B cell (primary cell): Measurements from ENCODE around the gene NFILZ. TPM values are rescaled to one million over a fixed set of nuclear protein-coding genes. Genes with fewer than 3 reads are reported as not detected.

Experiments
- ATAC-seq: fragments of 200-7000 bp; cut with Tn5 transposase; one replicate; pipeline ENCODE4 v1.10.0; 2021; ENCODE audit warnings: low read depth, mild to moderate bottlenecking, moderate number of reproducible peaks, moderate library complexity
- CTCF ChIA-PET: fragments of 350-600 bp; sonication (Branson Sonifier 250); formaldehyde crosslinking; loops from one replicate; lab custom pipeline; 2021; ENCODE audit warnings: antibody characterized with exemption, inconsistent platforms; lab: Charles Lee
- POLR2A ChIA-PET: fragments of 350-600 bp; sonication (Branson Sonifier 250); formaldehyde crosslinking; loops from one replicate; lab custom pipeline; 2021; ENCODE audit warnings: antibody characterized with exemption; lab: Charles Lee
- DNase-seq: peaks from one replicate; pipeline ENCODE4 v3.0.0; 2013
- H2AFZ ChIP-seq: 2 replicates; pipeline ENCODE4 v1.6.1; 2012; ENCODE audit warnings: mild to moderate bottlenecking, low read depth, low read length; ENCODE audit not compliant: insufficient read depth, poor library complexity, severe bottlenecking
- H3K27ac ChIP-seq, 2 donors: 1 replicate in 1 of 2; 2 replicates in 1 of 2; pipeline ENCODE4 v1.5.1; 2012 to 2013; ENCODE audit warnings: low read length in 2 of 2, mild to moderate bottlenecking in 2 of 2, moderate library complexity in 1 of 2
- H3K27me3 ChIP-seq, 4 experiments: fragments of 200-600 bp in 1 of 4; sonication (generic) in 1 of 4; replicated peaks in 1 of 4; 1 replicate in 2 of 4; 2 replicates in 2 of 4; pipeline versions ENCODE4 v1.6.1 to v1.7.0; 2013 to 2016; ENCODE audit warnings: low read length in 3 of 4, mild to moderate bottlenecking in 2 of 4, mixed read lengths in 1 of 4, moderate library complexity in 1 of 4; ENCODE audit not compliant: insufficient read depth in 4 of 4, control insufficient read depth in 3 of 4; ENCODE audit errors: control extremely low read depth in 1 of 4
- H3K36me3 ChIP-seq, 2 experiments: replicated peaks in 1 of 2; 1 replicate in 1 of 2; 2 replicates in 1 of 2; pipeline versions ENCODE4 v1.6.1 to v1.7.1; 2013; ENCODE audit warnings: low read length in 1 of 2; ENCODE audit not compliant: insufficient read depth in 2 of 2, control insufficient read depth in 1 of 2; ENCODE audit errors: control extremely low read depth in 1 of 2, extremely low read depth in 1 of 2
- H3K4me1 ChIP-seq, 2 donors: fragments of 200-600 bp in 1 of 2; sonication (generic) in 1 of 2; 1 replicate in 1 of 2; 2 replicates in 1 of 2; pipeline versions ENCODE4 v1.5.1 to v1.6.1; 2013 to 2017; ENCODE audit warnings: low read length in 2 of 2; ENCODE audit not compliant: control insufficient read depth in 2 of 2, insufficient read depth in 2 of 2
- H3K4me2 ChIP-seq: replicated peaks from 2 replicates; pipeline ENCODE3; 2012; ENCODE audit warnings: mild to moderate bottlenecking, low read depth, low read length; ENCODE audit not compliant: poor library complexity, severe bottlenecking
- H3K4me3 ChIP-seq, 5 experiments: fragments of 200-600 bp in 1 of 5; sonication (generic) in 1 of 5; 1 replicate in 3 of 5; 2 replicates in 2 of 5; pipeline versions ENCODE4 v1.5.1 to v1.7.0; 2011 to 2016; ENCODE audit warnings: low read length in 4 of 5, mild to moderate bottlenecking in 4 of 5, low read depth in 2 of 5, control low read depth in 1 of 5, moderate library complexity in 1 of 5; ENCODE audit not compliant: insufficient read depth in 1 of 5; ENCODE audit errors: control extremely low read depth in 1 of 5, extremely low read depth in 1 of 5
- H3K79me2 ChIP-seq: fragments of 200-600 bp; sonication (generic); one replicate; pipeline ENCODE4 v1.6.0; 2016; ENCODE audit warnings: low read length; ENCODE audit not compliant: control insufficient read depth, insufficient read depth
- H3K9ac ChIP-seq: fragments of 200-600 bp; sonication (generic); 2 replicates; pipeline ENCODE4 v1.6.1; 2017; ENCODE audit warnings: mild to moderate bottlenecking, low read length, moderate library complexity
- H3K9me3 ChIP-seq, 3 donors: one replicate each; pipeline versions ENCODE4 v1.6.1 to v1.7.1; 2013; ENCODE audit warnings: low read length in 2 of 3; ENCODE audit not compliant: control insufficient read depth in 2 of 3, insufficient read depth in 1 of 3; ENCODE audit errors: control extremely low read depth in 1 of 3
- H4K20me1 ChIP-seq: 2 replicates; pipeline ENCODE4 v1.6.0; 2012; ENCODE audit warnings: mild to moderate bottlenecking, low read length; ENCODE audit not compliant: insufficient read depth, control insufficient read depth, poor library complexity, severe bottlenecking
- H3K27ac Mint-ChIP-seq: one replicate; pipeline ENCODE4 v1.8.0; 2021; ENCODE audit warnings: mixed read lengths
- H3K27me3 Mint-ChIP-seq: one replicate; pipeline ENCODE4 v1.8.0; 2021; ENCODE audit warnings: mixed read lengths
- H3K4me1 Mint-ChIP-seq: one replicate; pipeline ENCODE4 v1.8.0; 2021; ENCODE audit warnings: mixed read lengths
- H3K4me3 Mint-ChIP-seq: one replicate; pipeline ENCODE4 v1.8.0; 2021; ENCODE audit warnings: mixed read lengths
- H3K9me3 Mint-ChIP-seq: one replicate; pipeline ENCODE4 v1.8.0; 2022; ENCODE audit warnings: mixed read lengths; ENCODE audit not compliant: insufficient read depth
- EZH2 ChIP-seq: IDR thresholded peaks from 2 replicates; pipeline ENCODE4 v1.6.1; 2012; ENCODE audit warnings: borderline replicate concordance, low read depth, mild to moderate bottlenecking, moderate library complexity, low read length; ENCODE audit not compliant: insufficient read depth, poor library complexity, severe bottlenecking
- WGBS: methylation state at CpG from one replicate; pipeline ENCODE4 v1.1.5; 2013; ENCODE audit warnings: missing lambda C conversion rate; ENCODE audit not compliant: insufficient coverage; 5-methylcytosine and 5-hydroxymethylcytosine counted together
- intact Hi-C: fragments of 100-400 bp; cut with micrococcal nuclease; formaldehyde crosslinking; loops from one replicate; pipeline ENCODE4 v1.10.0; 2022
- polyA plus RNA-seq: library from polyadenylated mRNA; depleted of rRNA; stranded (reverse); fragments of >200 nt; gene quantifications from 2 replicates; pipeline ENCODE4 v1.2.3, GENCODE V29; 2012
- total RNA-seq, 2 donors: library from RNA; stranded (reverse); fragments of 120-200 nt in 1 of 2; gene quantifications; 1 replicate in 1 of 2; 2 replicates in 1 of 2; pipeline versions ENCODE4 v1.2.3 to v1.2.4, GENCODE V29; 2013 to 2022
- TF ChIP-seq, protein P1 (sequence below): fragments of 200-600 bp; IDR thresholded peaks from one replicate; pipeline ENCODE4 v1.8.0; 2022; ENCODE audit warnings: antibody characterized with exemption, mild to moderate bottlenecking

The NFILZ gene
- total and polyA plus RNA-seq, 2 donors (not counting 1 experiment from before 2014, with no cell fraction given), result not detected

DNA sequence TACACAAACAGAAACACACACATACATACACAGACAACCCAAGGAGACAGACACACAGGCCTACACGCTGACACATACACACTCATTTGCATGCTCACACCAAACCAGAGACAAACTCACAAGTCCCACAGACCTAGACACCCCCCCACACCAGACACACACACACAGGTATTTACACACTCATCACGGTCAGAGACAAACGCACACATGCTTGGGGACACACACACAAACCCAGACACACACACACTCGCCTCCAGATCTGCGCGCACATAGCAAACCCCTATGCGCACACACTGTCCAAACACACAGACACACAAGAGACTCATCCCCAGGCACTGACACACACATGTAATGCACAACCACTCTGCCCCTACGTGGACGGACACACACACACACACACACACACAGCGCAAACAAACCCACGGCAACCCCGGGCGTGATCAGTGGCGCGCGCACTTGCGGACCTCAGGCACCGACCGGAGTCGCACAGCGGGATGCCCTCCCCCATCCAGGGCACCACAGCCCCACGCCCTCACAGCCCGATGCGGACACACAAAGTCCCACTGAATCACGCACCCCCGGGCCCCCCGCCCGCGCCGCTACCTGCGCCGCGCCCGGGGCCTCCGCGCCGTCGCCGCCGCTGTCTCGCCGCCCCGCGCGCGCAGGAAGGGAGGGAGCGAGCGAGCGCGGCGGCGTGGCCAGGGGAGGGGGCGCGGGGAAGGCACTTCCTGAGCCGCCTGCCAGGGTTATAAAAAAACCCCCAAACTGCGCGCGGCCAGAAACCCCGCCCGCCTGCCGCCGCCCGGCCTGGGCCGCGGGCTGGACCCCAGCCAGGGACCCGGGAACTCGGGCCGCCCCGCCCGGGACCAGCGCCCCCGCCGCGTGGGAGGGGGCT is 20.1 kb upstream of the NFILZ start, which contains the start of gene ADAMTS10:
TSS of gene ADAMTS10 (minus strand) at position 675 of the 895 bp plus-strand sequence. CDS start 5,005 bp downstream, outside the sequence.
- H3K27me3 Mint-ChIP-seq, result peaks cover 40% of the 10 kb centered on the region
- Histone ChIP-seq H3K27me3 (peaks cover 0 to 25% (median 19%) of the 10 kb centered on the region in 4 experiments), H4K20me1 (no peaks in the 10 kb centered on the region), H3K4me2 (peak within 1 kb of the TSS; percentile 90), H3K27ac (no peak within 1 kb of the TSS), H3K36me3 (no peaks in the 10 kb centered on the region), H3K9me3 (peaks cover 0 to 23% (median 0%) of the 10 kb centered on the region in 3 donors), H3K79me2 (no peaks in the 10 kb centered on the region), H3K4me1 (peaks cover 16 to 22% of the 10 kb centered on the region in 2 donors), H3K4me3 (peak within 1 kb of the TSS; percentile 3 to 58 (median 47)), H2AFZ (peak within 1 kb of the TSS; percentile 62), H3K9ac (peak within 1 kb of the TSS; percentile 55)
- peak within 1 kb of the TSS; percentile 3 for H3K27ac Mint-ChIP-seq
- under 1% methylated on average over 65 of the region's 74 CpGs for WGBS
- H3K4me3 Mint-ChIP-seq, result peak within 1 kb of the TSS; percentile 83
- DNase-seq (peak; percentile 44), ATAC-seq (peak; percentile 5)
- no peak for TF ChIP-seq EZH2
- TF ChIP-seq, protein P1, sequence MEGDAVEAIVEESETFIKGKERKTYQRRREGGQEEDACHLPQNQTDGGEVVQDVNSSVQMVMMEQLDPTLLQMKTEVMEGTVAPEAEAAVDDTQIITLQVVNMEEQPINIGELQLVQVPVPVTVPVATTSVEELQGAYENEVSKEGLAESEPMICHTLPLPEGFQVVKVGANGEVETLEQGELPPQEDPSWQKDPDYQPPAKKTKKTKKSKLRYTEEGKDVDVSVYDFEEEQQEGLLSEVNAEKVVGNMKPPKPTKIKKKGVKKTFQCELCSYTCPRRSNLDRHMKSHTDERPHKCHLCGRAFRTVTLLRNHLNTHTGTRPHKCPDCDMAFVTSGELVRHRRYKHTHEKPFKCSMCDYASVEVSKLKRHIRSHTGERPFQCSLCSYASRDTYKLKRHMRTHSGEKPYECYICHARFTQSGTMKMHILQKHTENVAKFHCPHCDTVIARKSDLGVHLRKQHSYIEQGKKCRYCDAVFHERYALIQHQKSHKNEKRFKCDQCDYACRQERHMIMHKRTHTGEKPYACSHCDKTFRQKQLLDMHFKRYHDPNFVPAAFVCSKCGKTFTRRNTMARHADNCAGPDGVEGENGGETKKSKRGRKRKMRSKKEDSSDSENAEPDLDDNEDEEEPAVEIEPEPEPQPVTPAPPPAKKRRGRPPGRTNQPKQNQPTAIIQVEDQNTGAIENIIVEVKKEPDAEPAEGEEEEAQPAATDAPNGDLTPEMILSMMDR, result no peak
- intact Hi-C loops, result no loop called here
- ChIA-PET POLR2A (no interaction called here), CTCF (no interaction called here)
- no peaks in the 10 kb centered on the region for H3K9me3 Mint-ChIP-seq
- H3K4me1 Mint-ChIP-seq, result peaks cover 15% of the 10 kb centered on the region

DNA sequence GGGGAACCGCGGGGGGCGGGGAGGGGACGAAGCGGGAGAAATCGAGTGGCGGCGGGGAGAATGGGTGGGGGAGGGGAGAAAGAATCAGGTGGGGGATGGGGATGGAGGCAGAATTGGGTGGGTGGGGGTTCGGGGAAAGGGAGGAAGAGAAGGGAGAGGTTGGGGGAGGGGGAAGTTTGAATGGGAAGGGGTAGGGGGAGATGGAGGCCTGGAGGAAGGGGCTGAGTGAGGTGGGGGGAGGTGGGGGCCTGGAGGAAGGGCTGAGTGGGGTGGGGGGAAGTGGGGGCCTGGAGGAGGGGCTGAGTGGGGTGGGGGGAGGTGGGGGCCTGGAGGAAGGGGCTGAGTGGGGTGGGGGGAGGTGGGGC is 19.5 kb upstream of the NFILZ start:
- H3K9ac ChIP-seq, result peak overlapping the region; percentile 55
- peaks cover 17% of the 10 kb centered on the region for H3K4me1 Mint-ChIP-seq
- H3K36me3 ChIP-seq, result no peaks in the 10 kb centered on the region
- peak overlapping the region; percentile 90 for H3K4me2 ChIP-seq
- H3K27ac ChIP-seq, result no peak overlapping the region
- peaks cover 40% of the 10 kb centered on the region for H3K27me3 Mint-ChIP-seq
- no peak for TF ChIP-seq EZH2
- TF ChIP-seq, protein P1, result no peak
- intact Hi-C loops, result no loop called here
- no peak for DNase-seq
- no peak for ATAC-seq
- H3K27ac Mint-ChIP-seq, result no peak overlapping the region
- H3K4me3 Mint-ChIP-seq, result no peak overlapping the region
- ChIA-PET POLR2A (no interaction called here), CTCF (interaction anchor here (1.1 kb wide), 1 partner anchor 29 kb away, joined by 5 read pairs; no protein-coding TSS in a partner anchor)
- no peaks in the 10 kb centered on the region for H3K79me2 ChIP-seq
- H3K4me1 ChIP-seq, result peaks cover 16 to 22% of the 10 kb centered on the region in 2 donors
- no peak overlapping the region for H2AFZ ChIP-seq
- no peak overlapping the region for H3K4me3 ChIP-seq
- peaks cover 0 to 29% (median 19%) of the 10 kb centered on the region in 4 experiments for H3K27me3 ChIP-seq
- 0% methylated on average over 1 of the region's 9 CpGs for WGBS
- H4K20me1 ChIP-seq, result no peaks in the 10 kb centered on the region
- peaks cover 0 to 18% (median 0%) of the 10 kb centered on the region in 3 donors for H3K9me3 ChIP-seq
- H3K9me3 Mint-ChIP-seq, result no peaks in the 10 kb centered on the region
